Kidney (tissue), 14 donors: Measurements from ENCODE around the gene CPNE7. TPM values are rescaled to one million over a fixed set of nuclear protein-coding genes. Genes with fewer than 3 reads are reported as not detected.

ENCODE experiments used
- DNase-seq, 5 donors: peaks; one replicate each; pipeline ENCODE4 v3.0.0-alpha.2; 2013 to 2020
- FAIRE-seq: peaks from 2 replicates; lab custom pipeline; 2012; peaks lifted over from hg19 to GRCh38; lab: Jason Lieb, UNC
- H3K27ac ChIP-seq, 2 donors: one replicate each; pipeline ENCODE4 v1.7.0; 2013; ENCODE audit warnings: low read depth in 2 of 2, low read length in 2 of 2, inconsistent platforms in 1 of 2
- H3K27me3 ChIP-seq: one replicate; pipeline ENCODE4 v1.7.1; 2013; ENCODE audit warnings: low read length, inconsistent platforms; ENCODE audit not compliant: control insufficient read depth, insufficient read depth
- H3K36me3 ChIP-seq, 3 donors: one replicate each; pipeline versions ENCODE4 v1.7.0 to v1.7.1; 2013; ENCODE audit warnings: low read length in 3 of 3, control low read depth in 1 of 3, inconsistent platforms in 1 of 3; ENCODE audit not compliant: insufficient read depth in 3 of 3, control insufficient read depth in 2 of 3
- H3K4me1 ChIP-seq, 3 donors: one replicate each; pipeline versions ENCODE4 v1.7.0 to v1.7.1; 2013; ENCODE audit warnings: low read length in 3 of 3, inconsistent platforms in 1 of 3, low read depth in 1 of 3; ENCODE audit not compliant: control insufficient read depth in 2 of 3, insufficient read depth in 2 of 3
- H3K4me3 ChIP-seq, 3 donors: one replicate each; pipeline versions ENCODE4 v1.7.0 to v1.8.1; 2013; ENCODE audit warnings: low read length in 3 of 3, control low read depth in 1 of 3, inconsistent platforms in 1 of 3
- H3K9ac ChIP-seq, 3 donors: one replicate each; pipeline versions ENCODE4 v1.7.0 to v1.7.1; 2013; ENCODE audit warnings: low read length in 3 of 3, control low read depth in 1 of 3, inconsistent platforms in 1 of 3
- H3K9me3 ChIP-seq, 3 donors: one replicate each; pipeline versions ENCODE4 v1.7.0 to v1.7.1; 2013; ENCODE audit warnings: low read length in 3 of 3, control low read depth in 1 of 3, inconsistent platforms in 1 of 3; ENCODE audit not compliant: control insufficient read depth in 2 of 3, insufficient read depth in 1 of 3
- CTCF ChIP-seq: IDR thresholded peaks from 3 replicates; pipeline ENCODE4 v1.5.1; 2012; ENCODE audit warnings: mild to moderate bottlenecking, moderate library complexity, borderline replicate concordance; ENCODE audit not compliant: insufficient read depth; ENCODE audit errors: extremely low read depth
- intact Hi-C: fragments of 100-400 bp; cut with DNase I; formaldehyde crosslinking; loops from one replicate; pipeline ENCODE4 v1.11.1; 2022
- polyA plus RNA-seq: library from polyadenylated mRNA; stranded (reverse); fragments of 350-450 nt; fragmentation: Illumina TruSeq; extraction: RNeasy Lipid Tissue Mini Kit (QIAGEN cat#74804); gene quantifications from one replicate; pipeline ENCODE4 v1.2.3, GENCODE V29; 2014; ENCODE audit warnings: low read depth, low replicate concordance; ENCODE audit not compliant: insufficient read depth
- total RNA-seq: library from RNA; stranded (reverse); fragmentation: NEBNext Ultra II Directional; extraction: Animal tissue kit (Norgen Biotek cat#: 25700); gene quantifications from one replicate; pipeline ENCODE4 v1.2.1, GENCODE V29; 2021
- donor health status: control.
- donor health status: control.
- donor health status: control.
- donor health status: control.
- donor health status: control.
- donor health status: DM: yes; HTN: yes; CAD: no.
- donor health status: Normal renal cell carcinoma (clear cell type).

The CPNE7 gene
- total and polyA plus RNA-seq, 2 donors from 2014 or later = 1.5 to 13.7 TPM

GRCh38 chr16:89618109-89618998 lies 42.8 kb downstream of the CPNE7 start:
- no peak overlapping the region for H3K4me3 ChIP-seq
- H3K9me3 ChIP-seq = no peaks in the 10 kb centered on the region
- TF ChIP-seq CTCF = no peak
- H3K27ac ChIP-seq = no peak overlapping the region
- no peaks in the 10 kb centered on the region for H3K27me3 ChIP-seq
- no peak for FAIRE-seq
- no peak for DNase-seq
- peaks cover 0 to 18% (median 0%) of the 10 kb centered on the region in 3 donors for H3K4me1 ChIP-seq
- H3K36me3 ChIP-seq = no peaks in the 10 kb centered on the region
- intact Hi-C loops = no loop called here
- no peak overlapping the region for H3K9ac ChIP-seq

- peaks cover 0 to 20% (median 7%) of the 10 kb centered on the region in 3 donors for H3K4me1 ChIP-seq
- no peak for TF ChIP-seq CTCF
- no peak overlapping the region for H3K9ac ChIP-seq
- no peaks in the 10 kb centered on the region for H3K27me3 ChIP-seq
- no peak overlapping the region for H3K27ac ChIP-seq
- no peak for FAIRE-seq
- no peaks in the 10 kb centered on the region for H3K36me3 ChIP-seq
- H3K4me3 ChIP-seq = no peak overlapping the region
- no peaks in the 10 kb centered on the region for H3K9me3 ChIP-seq
- peak in 2 of 5 donors; percentile 59 to 91 for DNase-seq
- intact Hi-C loops = no loop called here
These were observed 44.3 kb downstream of the CPNE7 start for GRCh38 chr16:89619840-89620239.

- TF ChIP-seq CTCF = no peak
- no peak overlapping the region for H3K27ac ChIP-seq
- H3K9ac ChIP-seq = no peak overlapping the region
- intact Hi-C loops = no loop called here
- no peaks in the 10 kb centered on the region for H3K36me3 ChIP-seq
- no peaks in the 10 kb centered on the region for H3K27me3 ChIP-seq
- FAIRE-seq (no peak), DNase-seq (peak in 3 of 5 donors; percentile 36 to 84 (median 77))
- no peaks in the 10 kb centered on the region for H3K9me3 ChIP-seq
- H3K4me1 ChIP-seq = peaks cover 0 to 20% (median 8%) of the 10 kb centered on the region in 3 donors
- H3K4me3 ChIP-seq = no peak overlapping the region
These were observed 44.9 kb downstream of the CPNE7 start for GRCh38 chr16:89620406-89620841.
